Activated CD4-positive, alpha-beta T cell treated with anti-CD3 and anti-CD28 coated beads, Interleukin-2, amount 10 ng/mL, durations not matched to agents 7 days and 5 days (primary cell): Measurements from ENCODE around the gene PSTPIP1. TPM values are rescaled to one million over a fixed set of nuclear protein-coding genes. Genes with fewer than 3 reads are reported as not detected.

Source experiments
- CTCF ChIA-PET: fragments of 350-600 bp; sonication (Branson Sonifier 250); formaldehyde crosslinking; loops from one replicate; lab custom pipeline; 2021; ENCODE audit warnings: antibody characterized with exemption; lab: Charles Lee
- POLR2A ChIA-PET: fragments of 350-600 bp; sonication (Branson Sonifier 250); formaldehyde crosslinking; loops from one replicate; lab custom pipeline; 2021; ENCODE audit warnings: antibody characterized with exemption; lab: Charles Lee
- DNase-seq: peaks from one replicate; pipeline ENCODE4 v3.0.0-alpha.2; 2020
- H3K27ac Mint-ChIP-seq: one replicate; pipeline ENCODE4 v1.8.0; 2021; ENCODE audit warnings: mild to moderate bottlenecking, moderate library complexity, mixed read lengths
- H3K27me3 Mint-ChIP-seq: one replicate; pipeline ENCODE4 v1.8.0; 2021; ENCODE audit warnings: mixed read lengths
- H3K36me3 Mint-ChIP-seq: one replicate; pipeline ENCODE4 v1.8.0; 2021; ENCODE audit warnings: low read depth, mixed read lengths
- H3K4me1 Mint-ChIP-seq: one replicate; pipeline ENCODE4 v1.8.0; 2021; ENCODE audit warnings: mixed read lengths
- H3K4me3 Mint-ChIP-seq: one replicate; pipeline ENCODE4 v1.8.0; 2021; ENCODE audit warnings: mild to moderate bottlenecking, moderate library complexity, mixed read lengths
- H3K9me3 Mint-ChIP-seq: one replicate; pipeline ENCODE4 v1.8.0; 2021; ENCODE audit warnings: mixed read lengths
- total RNA-seq, 2 experiments: library from RNA; stranded (reverse); gene quantifications; one replicate each; pipeline ENCODE4 v1.2.3, GENCODE V29; 2021

Gene PSTPIP1
- total RNA-seq, 2 experiments from 2014 or later = 135 to 176 TPM

- H3K36me3 Mint-ChIP-seq = peaks cover 2% of the 10 kb centered on the region
- DNase-seq = no peak
- peaks cover 11% of the 10 kb centered on the region for H3K27me3 Mint-ChIP-seq
- CTCF ChIA-PET = interaction anchor here (0.8 to 2.3 kb wide), 4 partner anchors 10 to 427 kb away, joined by 3 to 9 read pairs (median 5); no protein-coding TSS in a partner anchor
- H3K4me3 Mint-ChIP-seq = peak overlapping the region; percentile 65
- no peaks in the 10 kb centered on the region for H3K9me3 Mint-ChIP-seq
- POLR2A ChIA-PET = no interaction called here
- peak overlapping the region; percentile 57 for H3K27ac Mint-ChIP-seq
- H3K4me1 Mint-ChIP-seq = peaks cover 18% of the 10 kb centered on the region
Observed at GRCh38 chr15:77069521-77070121, 74.7 kb downstream of the PSTPIP1 start.

DNA sequence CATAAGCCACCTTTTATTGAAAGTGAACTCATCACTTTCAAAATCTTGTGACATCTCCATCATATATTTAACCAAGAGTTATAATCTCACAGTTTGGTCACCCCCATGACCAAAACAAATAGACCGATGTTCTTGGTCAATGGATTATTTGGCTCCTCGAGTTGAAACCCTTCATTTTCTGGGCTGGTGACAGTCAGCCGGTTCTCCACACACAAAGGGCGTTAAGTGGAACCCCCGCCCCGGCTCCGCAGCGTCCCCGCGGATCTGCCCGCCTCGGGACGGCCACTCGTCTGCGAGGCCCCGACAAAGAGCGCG lies 75.2 kb downstream of the PSTPIP1 start:
- Mint-ChIP-seq H3K27me3 (peaks cover 13% of the 10 kb centered on the region), H3K36me3 (peaks cover 2% of the 10 kb centered on the region), H3K9me3 (no peaks in the 10 kb centered on the region), H3K4me1 (peaks cover 16% of the 10 kb centered on the region), H3K27ac (peak overlapping the region; percentile 57), H3K4me3 (peak overlapping the region; percentile 65)
- DNase-seq = no peak
- POLR2A ChIA-PET = no interaction called here
- CTCF ChIA-PET = interaction anchor here (1.1 kb wide), 1 partner anchor 24 kb away, joined by 3 read pairs; no protein-coding TSS in a partner anchor

DNA sequence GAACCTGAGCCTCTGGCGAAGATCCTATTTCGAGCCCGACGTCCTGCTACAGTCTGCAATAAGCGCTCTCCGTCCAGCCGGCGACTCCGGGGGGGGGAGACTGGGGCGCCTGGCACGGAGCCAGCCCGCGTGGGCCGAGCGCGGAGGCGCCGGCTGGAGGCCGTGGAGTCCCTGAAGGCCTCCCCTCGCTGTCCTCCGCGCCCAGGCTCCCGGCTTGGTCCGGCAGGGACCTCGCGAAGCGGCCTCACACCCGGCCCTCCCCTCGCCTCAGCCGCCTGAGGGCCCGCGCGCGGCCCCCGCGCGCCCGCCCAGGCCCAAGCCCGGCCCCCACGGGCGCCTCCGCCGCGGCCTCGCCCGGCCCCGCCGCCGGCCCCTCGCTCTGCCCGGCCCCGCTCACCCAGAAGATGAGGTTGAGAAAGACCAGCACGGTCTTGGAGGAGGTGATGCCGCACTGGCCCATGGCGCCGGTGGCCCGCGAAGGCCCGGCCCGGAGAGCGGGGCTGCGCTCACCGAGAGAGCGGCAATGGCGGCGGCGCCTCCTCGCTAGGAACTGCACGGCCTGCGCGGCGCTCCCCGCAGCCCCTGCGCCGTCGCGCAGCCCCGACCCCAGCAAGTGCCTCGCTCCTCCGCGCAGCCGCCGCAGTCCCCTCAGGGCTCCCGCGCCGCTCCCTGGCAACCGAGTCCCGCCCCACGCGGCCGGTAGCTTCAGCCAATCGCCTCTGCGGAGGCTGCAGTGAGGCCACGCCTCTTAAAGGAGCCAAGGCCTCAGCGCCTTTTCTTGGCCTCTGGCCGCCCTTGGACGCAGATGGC lies 75.8 kb downstream of the PSTPIP1 start, which contains the start of gene TSPAN3:
TSS of gene TSPAN3 (minus strand) at position 615 of the 810 bp plus-strand sequence. CDS start at position 460, 155 bp downstream.
- peaks cover 16% of the 10 kb centered on the region for H3K27me3 Mint-ChIP-seq
- CTCF ChIA-PET = no interaction called here
- POLR2A ChIA-PET = no interaction called here

GRCh38 chr15:77071305-77072223 lies 76.6 kb downstream of the PSTPIP1 start:
- Mint-ChIP-seq H3K36me3 (peaks cover 2% of the 10 kb centered on the region), H3K4me3 (peak overlapping the region; percentile 80), H3K27me3 (peaks cover 16% of the 10 kb centered on the region), H3K9me3 (no peaks in the 10 kb centered on the region), H3K4me1 (peaks cover 16% of the 10 kb centered on the region), H3K27ac (peak overlapping the region; percentile 82)
- DNase-seq = no peak
- POLR2A ChIA-PET = no interaction called here
- CTCF ChIA-PET = no interaction called here

More for the DNA sequence above, 75.8 kb downstream of the PSTPIP1 start, which contains the start of gene TSPAN3:
- no peaks in the 10 kb centered on the region for H3K9me3 Mint-ChIP-seq
- peaks cover 16% of the 10 kb centered on the region for H3K4me1 Mint-ChIP-seq
- peaks cover 2% of the 10 kb centered on the region for H3K36me3 Mint-ChIP-seq
- peak within 1 kb of the TSS; percentile 80 for H3K4me3 Mint-ChIP-seq
- DNase-seq = peak; percentile 92
- H3K27ac Mint-ChIP-seq = peak within 1 kb of the TSS; percentile 82

- ChIA-PET POLR2A (no interaction called here), CTCF (no interaction called here)
- no peak overlapping the region for H3K4me3 Mint-ChIP-seq
- H3K9me3 Mint-ChIP-seq = no peaks in the 10 kb centered on the region
- H3K36me3 Mint-ChIP-seq = no peaks in the 10 kb centered on the region
- DNase-seq = no peak
- H3K4me1 Mint-ChIP-seq = peaks cover 16% of the 10 kb centered on the region
- no peak overlapping the region for H3K27ac Mint-ChIP-seq
- peaks cover 14% of the 10 kb centered on the region for H3K27me3 Mint-ChIP-seq
Observed at GRCh38 chr15:77074350-77074749, 79.4 kb downstream of the PSTPIP1 start.

- no peaks in the 10 kb centered on the region for H3K9me3 Mint-ChIP-seq
- H3K36me3 Mint-ChIP-seq = no peaks in the 10 kb centered on the region
- CTCF ChIA-PET = no interaction called here
- POLR2A ChIA-PET = no interaction called here
- H3K27ac Mint-ChIP-seq = no peak overlapping the region
- H3K27me3 Mint-ChIP-seq = peaks cover 8% of the 10 kb centered on the region
- DNase-seq = no peak
- H3K4me3 Mint-ChIP-seq = no peak overlapping the region
- peaks cover 6% of the 10 kb centered on the region for H3K4me1 Mint-ChIP-seq
Observed at GRCh38 chr15:77075528-77075927, 80.6 kb downstream of the PSTPIP1 start.

DNA sequence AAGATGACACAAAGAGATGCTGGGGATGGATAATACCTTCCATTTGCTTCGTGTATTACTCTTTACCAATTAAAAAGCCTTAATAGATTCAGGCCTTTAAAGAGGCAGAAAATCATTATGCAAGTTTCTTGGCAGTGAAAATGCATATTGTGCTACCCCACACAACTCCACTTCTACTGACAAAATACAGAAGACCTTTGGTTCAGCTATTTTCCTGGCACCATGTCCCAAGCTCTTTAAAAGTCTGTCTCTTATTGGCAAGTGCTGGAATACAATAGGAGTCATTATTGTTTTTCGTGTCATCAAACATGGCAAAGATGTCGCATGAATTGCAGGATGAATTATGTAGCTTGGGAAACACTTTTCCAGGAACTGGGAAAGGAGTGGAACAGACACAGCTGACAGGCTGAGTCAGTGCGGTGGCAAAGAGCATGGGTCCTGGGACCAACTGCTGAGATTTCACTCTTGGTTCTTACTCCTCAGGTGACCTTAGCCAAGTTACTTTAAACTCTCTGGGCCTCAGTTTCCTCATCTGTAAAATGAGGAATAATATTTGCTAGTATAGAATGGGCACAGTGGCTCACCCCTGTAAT lies 81.5 kb downstream of the PSTPIP1 start:
- Mint-ChIP-seq H3K4me3 (no peak overlapping the region), H3K4me1 (peaks cover 2% of the 10 kb centered on the region), H3K27ac (no peak overlapping the region), H3K9me3 (no peaks in the 10 kb centered on the region), H3K36me3 (no peaks in the 10 kb centered on the region), H3K27me3 (peaks cover 9% of the 10 kb centered on the region)
- POLR2A ChIA-PET = no interaction called here
- CTCF ChIA-PET = no interaction called here
- DNase-seq = no peak

GRCh38 chr15:77081971-77082370 lies 87.0 kb downstream of the PSTPIP1 start:
- ChIA-PET CTCF (interaction anchor here (1.1 kb wide), 1 partner anchor 22 kb away, joined by 3 read pairs; no protein-coding TSS in a partner anchor), POLR2A (no interaction called here)
- H3K9me3 Mint-ChIP-seq = no peaks in the 10 kb centered on the region
- H3K27me3 Mint-ChIP-seq = peaks cover 8% of the 10 kb centered on the region
- DNase-seq = no peak
- H3K4me3 Mint-ChIP-seq = no peak overlapping the region
- H3K27ac Mint-ChIP-seq = no peak overlapping the region
- peaks cover 12% of the 10 kb centered on the region for H3K4me1 Mint-ChIP-seq
- no peaks in the 10 kb centered on the region for H3K36me3 Mint-ChIP-seq

DNA sequence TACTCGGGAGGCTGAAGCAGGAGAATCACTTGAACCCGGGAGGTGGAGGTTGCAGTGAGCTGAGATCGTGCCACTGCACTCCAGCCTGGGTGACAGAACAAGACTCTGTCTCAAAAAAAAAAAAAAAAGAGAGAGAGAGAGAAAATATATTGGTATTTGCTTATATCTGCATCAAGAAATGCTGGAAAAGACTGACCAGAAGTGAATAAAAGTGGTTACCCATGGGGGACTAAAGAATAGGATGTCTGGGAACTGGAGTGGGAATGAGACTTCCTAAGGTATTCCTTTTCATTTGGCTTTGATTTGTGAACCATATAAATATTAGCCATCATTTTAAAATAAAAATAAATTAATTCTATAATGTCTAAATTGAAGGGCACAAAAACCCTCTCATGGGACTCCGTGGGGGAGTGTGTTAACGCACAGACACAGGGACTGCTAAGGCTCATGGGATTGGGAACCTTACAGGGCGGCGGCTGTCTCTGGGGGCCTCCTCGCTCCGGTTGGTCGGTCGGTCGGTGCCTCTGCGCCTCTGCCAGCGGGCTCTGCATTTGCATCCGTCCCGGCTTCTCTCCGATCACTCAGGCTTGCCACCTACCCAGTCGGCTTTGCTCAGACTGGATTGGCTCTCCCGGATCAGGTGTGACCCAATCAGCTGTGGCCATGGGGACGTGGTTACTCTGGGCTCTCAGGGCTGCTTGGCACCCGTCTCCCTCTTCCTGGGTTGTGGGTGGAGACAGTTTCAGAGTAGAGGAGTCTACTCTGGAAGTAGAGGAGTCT lies 88.6 kb downstream of the PSTPIP1 start:
- peaks cover 8% of the 10 kb centered on the region for H3K27me3 Mint-ChIP-seq
- no peak overlapping the region for H3K4me3 Mint-ChIP-seq
- H3K36me3 Mint-ChIP-seq = no peaks in the 10 kb centered on the region
- ChIA-PET CTCF (interaction anchor here (0.7 kb wide), 1 partner anchor 1531 kb away, joined by 7 read pairs; no protein-coding TSS in a partner anchor), POLR2A (no interaction called here)
- peak; percentile 47 for DNase-seq
- H3K4me1 Mint-ChIP-seq = peaks cover 12% of the 10 kb centered on the region
- no peak overlapping the region for H3K27ac Mint-ChIP-seq
- no peaks in the 10 kb centered on the region for H3K9me3 Mint-ChIP-seq

DNA sequence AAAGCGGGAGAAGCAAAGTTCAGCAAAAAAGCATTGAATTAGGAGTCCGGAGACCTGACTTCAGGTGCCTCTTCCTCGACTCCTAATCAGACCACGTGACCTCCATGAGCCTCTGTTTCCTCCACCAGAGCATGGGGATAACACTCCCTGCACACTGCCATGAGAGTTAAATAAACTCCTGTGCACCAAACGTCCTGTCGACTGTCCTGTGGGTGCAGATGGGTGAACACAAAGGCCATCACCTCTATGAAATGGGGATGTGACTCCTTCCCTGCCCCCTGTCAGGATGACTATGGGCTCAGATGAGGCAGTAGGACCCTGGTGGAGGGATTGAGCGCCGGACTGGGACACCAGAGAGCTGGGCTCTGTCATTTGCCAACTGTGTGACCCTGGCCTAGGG lies 89.5 kb downstream of the PSTPIP1 start:
- Mint-ChIP-seq H3K9me3 (no peaks in the 10 kb centered on the region), H3K27me3 (peaks cover 8% of the 10 kb centered on the region), H3K36me3 (no peaks in the 10 kb centered on the region), H3K27ac (no peak overlapping the region), H3K4me3 (no peak overlapping the region), H3K4me1 (peaks cover 12% of the 10 kb centered on the region)
- no peak for DNase-seq
- POLR2A ChIA-PET = no interaction called here
- CTCF ChIA-PET = no interaction called here

DNA sequence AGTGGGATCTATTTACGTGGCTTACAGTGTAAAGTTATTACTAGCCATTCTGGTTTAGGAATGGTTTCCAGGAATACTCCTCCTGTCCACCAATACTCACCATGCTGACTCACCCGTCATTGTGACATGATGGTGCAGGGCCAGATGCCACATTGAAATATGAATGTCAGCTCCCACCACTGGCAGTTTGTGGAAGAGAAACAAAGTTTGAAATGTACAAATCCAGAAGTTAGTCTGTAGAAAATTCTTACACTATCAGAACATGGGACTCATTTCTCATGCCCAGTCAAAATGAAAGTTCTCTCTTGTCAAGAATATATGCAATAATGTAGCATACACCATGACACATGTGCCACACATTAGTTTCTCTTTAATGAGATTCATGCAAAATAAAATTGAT lies 90.4 kb downstream of the PSTPIP1 start:
- ChIA-PET POLR2A (no interaction called here), CTCF (no interaction called here)
- Mint-ChIP-seq H3K4me1 (peaks cover 12% of the 10 kb centered on the region), H3K27ac (no peak overlapping the region), H3K9me3 (no peaks in the 10 kb centered on the region), H3K27me3 (peaks cover 8% of the 10 kb centered on the region), H3K4me3 (no peak overlapping the region), H3K36me3 (no peaks in the 10 kb centered on the region)
- no peak for DNase-seq
